GM18951 (cell line): ENCODE data around the gene A2M.

Experiments
- POLR2A ChIP-seq: IDR thresholded peaks from 4 replicates; pipeline ENCODE4 v1.6.1; 2011; ENCODE audit warnings: mild to moderate bottlenecking; ENCODE audit not compliant: insufficient read length, insufficient read depth; ENCODE audit errors: extremely low read depth
- in situ Hi-C: fragments of 300-500 bp; cut with MboI; formaldehyde crosslinking; loops from one replicate; pipeline ENCODE4 v1.12.0; 2022; ENCODE audit warnings: low sequenced_read_pairs, mixed read lengths, inconsistent platforms; ENCODE audit not compliant: unreplicated experiment

A2M gene

GRCh38 chr12:9071969-9072368 lies 43.8 kb downstream of the A2M start:
- in situ Hi-C loops, result no loop called here
- no peak for TF ChIP-seq POLR2A

GRCh38 chr12:9071518-9071917 lies 44.2 kb downstream of the A2M start:
- in situ Hi-C loops, result no loop called here
- no peak for TF ChIP-seq POLR2A

GRCh38 chr12:9070351-9070750 lies 45.4 kb downstream of the A2M start:
- in situ Hi-C loops, result no loop called here
- no peak for TF ChIP-seq POLR2A

- in situ Hi-C loops, result no loop called here
- no peak for TF ChIP-seq POLR2A
Observed at GRCh38 chr12:9068600-9068999, 47.1 kb downstream of the A2M start.

GRCh38 chr12:9068086-9068485 lies 47.6 kb downstream of the A2M start:
- no peak for TF ChIP-seq POLR2A
- in situ Hi-C loops, result no loop called here

GRCh38 chr12:9066755-9067423 lies 48.8 kb downstream of the A2M start:
- no peak for TF ChIP-seq POLR2A
- in situ Hi-C loops, result no loop called here

GRCh38 chr12:9066183-9066623 lies 49.5 kb downstream of the A2M start:
- in situ Hi-C loops, result no loop called here
- no peak for TF ChIP-seq POLR2A

GRCh38 chr12:9065607-9065856 lies 50.2 kb downstream of the A2M start:
- in situ Hi-C loops, result no loop called here
- no peak for TF ChIP-seq POLR2A

GRCh38 chr12:9064815-9065606 lies 50.7 kb downstream of the A2M start:
- no peak for TF ChIP-seq POLR2A
- in situ Hi-C loops, result no loop called here

GRCh38 chr12:9064201-9064814 lies 51.4 kb downstream of the A2M start:
- TF ChIP-seq POLR2A, result no peak
- in situ Hi-C loops, result no loop called here

GRCh38 chr12:9052610-9053009 lies 63.1 kb downstream of the A2M start:
- in situ Hi-C loops, result no loop called here

GRCh38 chr12:9051158-9051550 lies 64.6 kb downstream of the A2M start:
- in situ Hi-C loops, result no loop called here

More at GRCh38 chr12:9052610-9053009, 63.1 kb downstream of the A2M start:
- TF ChIP-seq POLR2A, result no peak

GRCh38 chr12:9050521-9051157 lies 65.1 kb downstream of the A2M start:
- no peak for TF ChIP-seq POLR2A
- in situ Hi-C loops, result no loop called here

More at GRCh38 chr12:9051158-9051550, 64.6 kb downstream of the A2M start:
- no peak for TF ChIP-seq POLR2A
